ENCODE results near the gene SLC37A1.

The SLC37A1 gene

DNA sequence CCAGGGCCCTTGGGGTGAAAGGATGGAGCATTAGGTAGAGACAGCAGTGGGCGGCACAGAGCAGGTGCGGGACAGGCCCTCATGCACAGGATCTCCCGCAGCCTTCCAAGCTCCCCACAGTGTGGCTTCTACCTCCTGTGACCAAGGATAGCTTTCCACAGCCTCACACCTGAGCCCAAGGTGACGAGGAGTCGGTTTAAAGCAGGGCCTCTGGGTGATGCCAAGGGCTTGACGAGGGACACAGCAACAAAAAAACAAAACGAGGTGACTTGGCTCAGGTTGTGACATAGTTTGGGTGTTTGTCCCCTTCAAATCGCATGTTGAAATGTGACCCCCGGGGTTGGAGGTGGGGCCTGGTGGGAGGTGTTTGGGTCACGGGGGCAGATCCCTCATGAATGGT is 32.9 kb upstream of the SLC37A1 start:
- FAIRE-seq, result no peak

DNA sequence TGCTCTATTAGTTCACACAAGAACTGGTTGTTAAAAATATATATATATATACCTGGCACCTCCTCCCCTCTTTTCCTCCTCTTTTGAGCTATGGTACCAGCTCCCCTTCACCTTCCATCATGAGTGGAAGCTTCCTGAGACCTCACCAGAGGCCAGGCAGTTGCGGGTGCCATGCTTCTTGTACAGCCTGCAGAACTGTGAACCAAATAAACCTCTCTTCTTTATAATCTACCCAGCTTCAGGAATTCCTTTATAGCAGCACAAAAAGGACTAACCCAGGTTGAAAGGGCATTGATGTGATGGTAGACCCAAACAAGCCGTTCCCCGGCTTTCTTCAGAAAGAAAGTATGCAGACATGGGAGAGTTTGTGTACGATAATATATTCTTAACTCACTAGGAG is 32.5 kb upstream of the SLC37A1 start:
- no peak for FAIRE-seq

DNA sequence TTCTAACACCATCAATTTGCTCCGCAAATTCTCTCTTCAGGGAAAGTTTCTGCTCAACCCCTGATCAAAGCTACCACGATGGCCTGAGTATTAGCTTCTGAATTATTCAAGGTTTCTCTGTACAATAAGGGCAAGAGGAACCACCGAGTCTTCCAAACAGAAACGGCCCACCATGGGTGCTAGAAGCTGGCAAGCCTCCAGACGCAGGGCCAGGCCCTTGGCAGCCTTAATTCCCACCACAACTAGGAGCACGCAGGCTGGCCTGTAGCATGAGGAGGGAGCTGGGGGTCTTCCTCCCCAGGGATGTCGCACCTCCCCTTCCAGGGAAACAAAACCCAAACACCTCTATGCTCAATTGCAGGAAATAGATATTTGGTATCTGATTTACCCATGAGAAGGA is 28.7 kb upstream of the SLC37A1 start:
- no peak for FAIRE-seq

DNA sequence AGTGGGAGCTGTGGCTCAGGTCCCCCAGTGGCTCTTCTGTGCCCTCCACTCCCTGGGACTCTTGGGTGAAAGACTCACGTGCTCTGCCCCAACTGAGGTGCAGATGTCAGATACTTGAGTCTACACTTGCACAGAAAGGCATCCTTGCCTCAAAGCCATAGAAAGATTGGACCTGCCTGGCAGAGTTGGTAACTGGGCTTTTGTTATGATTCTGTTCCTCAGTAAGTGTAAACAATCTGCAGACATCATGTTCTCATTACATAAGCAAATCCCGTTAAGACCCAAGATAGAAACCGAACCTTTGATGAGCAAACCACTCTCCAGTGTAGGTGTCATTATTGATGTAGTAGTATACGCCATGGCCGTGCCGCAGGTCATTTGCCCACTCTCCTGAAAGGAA is 27.6 kb upstream of the SLC37A1 start:
- FAIRE-seq, result no peak

DNA sequence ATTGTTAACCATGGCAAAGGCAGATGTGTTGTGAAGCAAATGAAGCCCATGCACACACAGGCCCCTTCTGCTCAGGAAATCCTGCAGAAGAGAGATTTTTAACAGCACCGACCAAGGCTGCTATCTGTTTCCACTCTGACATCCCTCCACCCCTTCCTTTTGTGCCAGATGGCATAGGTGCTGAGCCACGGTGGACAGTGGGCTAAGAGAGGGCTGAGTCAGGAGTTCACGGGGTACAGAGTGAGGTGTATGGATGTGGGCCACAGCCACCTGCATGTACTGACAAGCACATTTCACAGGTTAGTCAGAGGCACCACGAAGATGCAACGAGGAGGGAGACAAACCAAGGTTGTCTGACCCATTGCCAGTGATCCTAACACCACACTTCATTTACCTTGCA is 27.1 kb upstream of the SLC37A1 start:
- no peak for FAIRE-seq

DNA sequence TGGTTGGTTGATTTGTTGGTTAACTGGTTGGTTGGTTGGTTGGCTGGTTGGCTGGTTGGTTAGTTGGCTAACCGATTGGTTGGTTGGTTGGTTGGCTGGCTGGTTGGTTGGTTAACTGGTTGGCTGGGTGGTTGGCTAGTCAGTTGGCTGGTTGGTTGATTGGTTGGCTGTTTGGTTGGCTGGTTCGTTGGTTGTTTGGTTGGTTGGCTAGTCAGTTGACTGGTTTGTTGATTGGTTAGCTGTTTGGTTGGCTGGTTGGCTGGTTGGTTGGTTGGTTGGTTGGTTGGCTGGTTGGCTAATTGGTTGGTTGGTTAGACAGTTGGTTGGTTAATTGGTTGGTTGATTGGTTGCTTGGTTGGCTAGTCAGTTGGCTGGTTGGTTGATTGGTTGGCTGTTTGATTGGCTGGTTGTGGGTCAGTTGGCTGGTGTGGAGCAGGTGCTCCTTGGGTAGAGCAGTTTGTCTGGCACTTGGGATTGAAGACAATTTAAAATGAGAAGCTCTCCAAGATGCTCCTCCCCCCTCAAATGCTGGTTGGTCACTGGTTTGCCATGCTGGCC is 24.6 kb upstream of the SLC37A1 start:
- FAIRE-seq, result no peak

DNA sequence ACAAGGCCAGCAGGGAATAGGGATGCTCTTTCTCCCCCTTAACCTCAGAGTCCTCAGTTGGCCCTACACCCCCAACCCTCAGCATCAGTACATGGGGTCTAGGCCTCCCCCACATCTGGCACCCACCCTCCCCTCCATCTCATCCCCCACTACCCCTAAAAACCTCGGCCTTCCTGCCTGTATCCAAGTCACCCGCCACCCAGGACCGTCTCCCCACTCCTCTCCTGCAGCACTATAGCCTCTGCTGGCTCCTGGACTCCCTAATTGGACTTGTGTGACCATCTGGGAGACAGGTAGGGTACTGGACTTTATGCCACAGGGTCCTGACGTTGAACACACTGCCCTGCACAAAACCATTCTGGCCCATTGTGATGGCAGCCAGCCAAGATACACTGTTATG is 23.7 kb upstream of the SLC37A1 start:
- FAIRE-seq, result no peak

DNA sequence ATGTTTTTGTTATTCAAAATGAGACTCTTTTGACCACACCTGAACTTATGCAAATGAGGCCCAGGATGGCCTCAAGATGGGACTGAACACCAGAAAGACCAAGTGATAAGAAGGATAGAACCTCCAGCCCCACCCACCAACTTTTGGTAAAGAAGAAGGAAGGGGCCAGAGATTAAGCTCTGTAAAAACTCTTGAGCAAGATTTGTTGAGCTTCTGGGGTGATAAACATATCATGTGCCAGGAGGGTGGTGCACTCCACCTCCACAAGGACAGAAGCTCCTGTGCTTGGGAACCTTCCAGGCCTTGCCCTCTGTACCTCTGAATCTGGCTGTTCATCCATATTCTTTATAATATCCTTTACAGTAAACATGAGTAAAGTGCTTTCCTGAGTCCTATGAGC is 22.9 kb upstream of the SLC37A1 start:
- FAIRE-seq, result no peak

DNA sequence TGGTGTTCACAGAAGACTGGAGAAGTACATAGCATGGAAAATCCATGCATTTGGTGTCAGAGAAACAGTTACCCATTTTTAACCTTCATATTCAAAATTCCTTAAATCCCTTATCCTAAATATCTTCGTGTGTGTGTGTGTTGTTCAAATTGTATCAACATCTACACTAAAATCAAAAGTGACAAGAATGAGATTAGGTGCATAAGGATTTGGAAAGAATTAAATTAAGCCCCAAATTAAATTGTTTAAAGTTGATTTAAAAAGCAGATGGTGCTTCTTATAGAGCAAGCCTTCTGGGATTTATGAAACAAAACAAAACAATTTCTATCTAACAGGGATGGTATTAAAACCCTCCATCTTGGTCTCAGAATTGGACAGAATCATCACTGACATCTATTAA is 22.3 kb upstream of the SLC37A1 start:
- FAIRE-seq, result no peak

DNA sequence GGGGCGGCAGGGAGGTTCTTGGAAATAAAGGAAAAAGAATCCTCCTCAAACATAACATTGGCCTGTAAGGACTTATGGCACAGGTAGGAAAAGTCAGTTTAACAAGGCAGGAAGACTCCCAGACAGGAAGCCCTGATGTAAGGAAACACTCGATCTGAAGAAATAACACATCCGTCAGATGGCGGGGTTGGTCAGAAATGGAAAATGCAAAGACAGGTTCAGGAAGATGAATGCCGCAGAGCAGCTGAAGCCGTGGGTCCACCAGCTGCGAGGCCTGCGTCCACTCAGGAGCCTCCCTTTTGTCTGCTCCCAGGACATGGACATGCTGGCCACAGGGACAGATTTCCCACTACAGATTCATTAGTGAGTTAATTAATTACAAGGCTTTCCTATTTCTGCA is 21.5 kb upstream of the SLC37A1 start:
- no peak for FAIRE-seq

DNA sequence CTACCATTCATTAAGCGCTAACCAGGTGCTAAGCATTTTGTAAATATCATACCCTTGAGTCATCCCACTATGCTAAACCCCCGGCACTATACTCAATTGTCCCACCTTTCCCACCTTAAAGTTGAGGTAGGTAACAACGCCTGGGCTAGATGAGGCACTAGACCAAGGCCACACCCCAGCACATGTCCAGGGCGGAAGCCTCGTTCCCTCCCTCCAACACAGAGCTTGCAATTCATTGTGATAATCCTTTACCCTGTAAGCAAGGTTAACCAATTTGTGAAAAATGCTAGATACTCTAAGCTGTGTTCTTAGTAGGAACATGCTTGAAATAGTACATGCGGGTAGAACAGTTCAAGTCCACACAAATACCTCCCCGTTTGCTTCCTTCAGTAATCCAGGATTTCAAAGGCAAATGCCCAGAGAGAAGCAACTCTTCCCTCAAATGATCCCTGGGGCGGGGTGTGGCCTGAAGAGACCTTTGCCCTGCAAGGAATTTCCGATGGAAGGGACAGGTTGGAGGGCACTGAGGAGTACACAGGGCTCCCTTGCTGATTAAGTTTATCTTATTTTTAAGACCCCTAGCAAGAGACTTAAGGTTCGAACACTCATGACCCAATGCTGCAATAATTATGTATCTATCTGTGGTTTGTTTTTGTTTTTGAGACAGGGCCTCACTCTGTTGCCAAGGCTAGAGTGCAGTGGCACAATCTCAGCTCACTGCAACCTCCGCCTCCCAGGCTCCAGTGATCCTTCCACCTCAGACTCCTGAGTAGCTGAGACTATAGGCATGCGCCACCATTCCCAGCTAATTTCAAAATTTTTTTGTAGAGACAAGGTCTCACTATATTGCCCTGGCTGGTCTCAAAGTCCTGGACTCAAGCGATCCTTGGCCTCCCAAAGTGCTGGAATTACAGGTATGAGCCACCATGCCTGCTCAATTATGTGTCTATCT is 20.3 kb upstream of the SLC37A1 start:
- FAIRE-seq, result no peak

DNA sequence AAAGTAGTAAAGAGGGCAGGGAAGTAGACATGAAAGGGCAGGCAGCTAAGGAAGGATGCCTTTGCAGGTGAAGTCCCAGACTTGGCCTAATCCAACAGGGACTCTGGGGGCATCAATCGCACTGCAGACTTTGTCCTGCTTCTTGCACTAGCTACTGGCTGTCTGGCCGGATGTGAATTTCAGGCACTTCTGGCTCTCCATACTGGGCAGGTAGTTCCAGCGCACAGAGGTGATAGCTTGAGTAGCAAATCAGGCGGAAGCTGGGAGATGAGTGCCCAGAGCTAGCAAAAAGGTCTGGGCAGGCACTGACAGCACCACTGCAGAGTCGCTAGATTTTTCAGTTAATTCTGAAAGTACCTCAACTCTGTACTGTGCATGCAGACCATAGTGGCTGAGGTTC is 18.6 kb upstream of the SLC37A1 start:
- no peak for FAIRE-seq

DNA sequence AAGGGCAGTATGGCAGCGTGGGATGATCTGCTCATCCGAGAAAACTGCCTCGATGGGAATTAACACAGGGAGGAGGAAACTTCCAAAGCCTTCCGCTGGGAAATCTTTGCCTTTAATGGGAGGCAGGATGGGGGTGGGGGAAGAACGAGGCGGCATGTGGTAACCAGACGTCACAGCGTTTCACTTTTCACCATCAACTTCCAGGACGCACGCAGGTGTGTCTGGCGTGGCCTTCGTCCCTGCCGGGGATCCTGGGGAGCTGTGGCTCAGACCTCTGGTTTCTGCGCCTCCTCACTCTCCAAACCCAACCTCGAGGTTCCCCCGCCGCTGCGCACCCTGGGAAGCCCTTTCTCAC is 17.9 kb upstream of the SLC37A1 start:
- FAIRE-seq, result no peak

DNA sequence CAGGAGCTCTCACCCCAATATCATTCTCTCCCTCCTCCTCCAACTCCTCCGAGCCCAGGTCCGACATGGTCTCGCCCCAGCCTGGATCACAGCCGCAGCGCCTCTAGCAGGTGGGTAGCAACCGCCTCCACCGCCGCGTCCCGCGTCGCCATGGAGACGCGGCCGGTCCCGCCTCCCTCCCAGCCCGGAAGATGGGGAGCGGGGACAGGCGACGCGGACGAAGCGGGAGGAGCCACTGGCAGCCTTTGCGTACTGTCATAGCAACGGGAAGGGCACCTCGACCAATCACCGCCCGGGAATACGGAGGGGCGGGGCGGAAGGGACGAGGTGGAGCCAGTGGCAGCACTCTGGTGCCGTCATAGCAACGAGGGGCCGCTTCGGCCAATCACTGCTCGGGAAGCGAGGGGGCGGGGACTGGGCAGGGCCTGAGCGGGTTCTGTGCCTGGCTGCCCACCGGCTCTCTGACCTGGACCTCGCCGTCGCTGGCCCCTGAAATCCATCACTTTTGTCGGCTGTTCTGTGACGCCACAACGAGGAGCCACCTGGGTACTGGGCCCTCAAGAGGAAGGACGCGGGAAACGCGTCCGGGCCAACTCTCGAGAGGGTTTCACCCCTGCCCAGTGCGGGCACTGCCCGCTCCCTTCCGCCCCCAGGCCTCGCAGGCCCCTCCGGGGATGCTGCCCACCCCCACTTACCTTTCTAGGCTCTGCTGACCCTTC is 17.4 kb upstream of the SLC37A1 start, which contains the start of gene RSPH1:
Gene RSPH1, minus strand, starts transcription at position 105 of the 719 bp plus-strand sequence. Its CDS starts 38 bp downstream, at position 67.
- peak; percentile 93 for FAIRE-seq

DNA sequence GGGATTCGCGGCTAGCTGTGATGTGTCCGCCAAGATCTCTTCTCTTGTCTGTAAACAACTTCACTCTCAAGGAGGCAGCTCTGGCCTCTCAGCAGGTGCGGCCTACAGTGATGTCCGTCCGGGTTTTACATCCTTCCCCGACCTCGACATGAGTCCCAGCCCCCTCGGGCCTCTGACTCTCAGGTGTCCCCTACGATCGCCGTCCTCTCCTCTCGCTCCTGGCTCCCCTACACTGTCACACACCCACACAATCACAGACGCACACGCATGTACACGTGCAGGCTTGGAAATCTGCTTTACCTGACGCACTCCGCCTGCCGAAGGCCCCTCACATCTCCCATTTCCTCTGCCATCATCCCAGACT is 16.8 kb upstream of the SLC37A1 start:
- no peak for FAIRE-seq

DNA sequence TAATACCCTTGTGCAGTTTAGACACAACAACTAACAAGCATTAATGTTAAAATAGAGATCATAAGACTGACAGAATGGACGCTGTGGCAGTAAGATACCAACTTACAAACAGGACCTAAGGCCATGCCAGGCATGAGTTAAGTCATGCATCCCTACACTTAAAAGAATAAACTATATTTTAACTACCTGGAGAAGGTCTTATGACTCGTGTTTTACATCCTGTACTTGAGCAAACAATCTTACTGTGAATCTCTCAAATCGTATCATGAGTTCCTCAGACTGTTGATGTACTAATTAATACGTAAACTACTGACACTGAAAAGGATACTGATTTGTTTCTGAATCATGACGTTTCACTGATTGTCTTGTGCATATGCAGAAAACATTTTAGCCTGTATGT is 15.6 kb upstream of the SLC37A1 start:
- FAIRE-seq, result no peak

DNA sequence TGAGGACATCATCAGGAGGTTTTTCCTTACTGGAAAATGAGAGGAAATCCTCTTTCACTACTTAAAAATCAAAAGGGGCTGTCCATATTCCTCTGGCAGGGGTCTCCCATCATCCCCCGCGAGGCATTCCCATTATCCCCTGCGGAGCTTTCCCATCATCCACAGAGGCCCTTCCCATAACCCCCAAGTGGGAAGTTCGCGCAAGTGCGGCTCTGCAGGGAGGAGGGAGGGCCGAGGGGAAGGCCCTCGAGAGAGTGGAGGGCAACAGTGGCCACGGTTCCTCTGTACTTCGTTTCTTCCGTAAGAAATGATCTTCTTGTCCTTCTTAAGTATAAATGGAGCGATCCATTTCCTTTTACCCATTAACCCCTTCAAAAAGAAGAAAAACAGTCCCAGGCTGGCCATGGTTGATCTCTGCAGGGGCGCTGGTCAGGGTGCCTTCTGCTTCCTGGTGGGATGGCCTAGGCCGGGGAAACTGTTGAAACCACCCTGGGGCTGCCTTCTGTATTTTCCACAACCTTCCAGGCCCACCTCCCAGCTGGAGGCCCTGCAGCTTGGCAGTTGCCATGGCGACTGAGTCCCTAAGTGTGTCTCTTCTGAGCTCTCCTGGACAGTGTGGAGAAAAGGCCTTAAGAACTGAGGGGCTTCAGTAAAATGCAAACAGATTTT is 14.1 kb upstream of the SLC37A1 start:
- no peak for FAIRE-seq

DNA sequence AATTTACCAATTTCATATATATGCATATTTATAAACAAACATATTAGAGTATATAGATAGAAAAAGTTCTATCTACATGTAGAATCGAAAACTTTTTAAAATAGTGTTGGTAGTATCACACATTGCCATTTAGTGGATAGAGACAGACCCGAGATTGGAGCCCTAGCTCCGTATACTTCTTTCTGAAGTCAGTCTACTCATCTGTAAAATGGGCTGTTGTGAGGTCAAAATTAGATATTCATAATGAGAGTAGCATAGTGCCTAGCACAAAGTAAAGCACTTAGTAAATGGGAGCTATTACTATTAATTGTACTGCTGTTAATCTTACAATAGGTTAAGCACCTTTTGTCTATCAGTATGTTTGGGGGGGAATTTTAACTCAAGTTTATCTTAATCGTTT is 13.4 kb upstream of the SLC37A1 start:
- FAIRE-seq, result no peak

DNA sequence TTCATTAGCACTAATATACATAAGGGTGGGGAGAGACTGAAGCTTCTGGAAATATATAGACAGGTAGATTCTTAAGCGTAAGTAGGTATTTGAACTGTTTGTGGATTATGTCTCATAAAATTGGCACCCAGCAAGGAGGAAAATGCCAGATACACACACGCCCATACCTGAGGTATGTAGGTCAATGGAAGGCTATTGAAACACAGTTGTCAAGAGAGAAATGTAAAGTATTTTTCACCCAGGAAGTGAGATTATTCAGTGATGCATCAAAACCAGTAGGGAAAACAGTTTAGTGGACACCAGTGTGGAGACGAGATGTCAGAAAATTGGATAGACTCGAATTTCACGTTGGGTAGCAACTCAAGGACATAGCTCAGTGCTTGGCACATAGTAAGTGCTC is 12.9 kb upstream of the SLC37A1 start:
- FAIRE-seq, result no peak

DNA sequence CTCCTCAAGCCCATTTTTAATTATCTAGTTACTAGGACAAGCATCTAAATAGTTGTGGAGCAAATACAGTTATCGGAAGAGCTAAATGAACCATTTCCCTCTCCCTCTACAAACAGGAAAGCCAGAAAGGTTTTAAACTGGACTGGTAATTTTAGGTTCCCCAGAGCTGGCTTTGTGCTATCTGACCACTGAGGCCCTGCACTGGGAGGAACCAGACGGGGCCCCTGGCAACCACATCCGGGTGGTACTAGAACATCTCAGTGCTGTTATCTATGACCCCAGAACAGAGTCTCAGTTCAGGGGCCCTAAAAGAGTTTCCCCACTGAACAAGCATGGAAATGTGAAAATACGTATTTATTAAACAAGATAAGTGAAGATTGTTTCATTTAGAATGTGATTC is 9.9 kb upstream of the SLC37A1 start:
- FAIRE-seq, result no peak

DNA sequence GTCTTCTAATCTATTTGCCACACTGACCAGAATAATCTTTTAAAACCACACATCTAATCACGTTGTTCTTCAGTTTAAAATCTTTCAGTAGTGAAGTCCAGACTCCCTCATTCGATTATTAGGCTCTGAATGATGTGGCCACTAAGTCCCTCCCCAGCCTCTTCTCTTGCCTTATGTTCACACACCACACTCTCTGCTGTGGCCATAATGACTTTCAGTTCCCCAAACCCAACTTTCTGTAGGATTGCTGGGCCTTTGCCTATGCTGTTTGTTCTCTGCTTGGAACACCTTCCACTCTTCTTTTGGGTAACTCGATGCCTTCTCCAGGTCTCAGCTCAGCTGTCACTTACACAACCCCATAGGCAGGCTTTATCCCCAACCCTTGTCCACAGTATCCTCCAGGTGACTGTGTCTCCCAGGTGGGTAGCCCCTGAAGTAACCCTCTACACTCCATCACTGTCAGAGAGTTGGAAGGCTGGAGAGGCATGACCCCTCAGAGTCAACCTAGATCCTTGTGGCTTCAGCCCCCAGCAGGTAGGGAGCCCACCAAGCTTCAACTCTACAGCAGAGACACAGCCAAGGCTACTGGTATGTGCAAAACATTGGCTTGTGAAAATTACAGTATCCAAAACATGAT is 8.4 kb upstream of the SLC37A1 start:
- FAIRE-seq, result no peak

DNA sequence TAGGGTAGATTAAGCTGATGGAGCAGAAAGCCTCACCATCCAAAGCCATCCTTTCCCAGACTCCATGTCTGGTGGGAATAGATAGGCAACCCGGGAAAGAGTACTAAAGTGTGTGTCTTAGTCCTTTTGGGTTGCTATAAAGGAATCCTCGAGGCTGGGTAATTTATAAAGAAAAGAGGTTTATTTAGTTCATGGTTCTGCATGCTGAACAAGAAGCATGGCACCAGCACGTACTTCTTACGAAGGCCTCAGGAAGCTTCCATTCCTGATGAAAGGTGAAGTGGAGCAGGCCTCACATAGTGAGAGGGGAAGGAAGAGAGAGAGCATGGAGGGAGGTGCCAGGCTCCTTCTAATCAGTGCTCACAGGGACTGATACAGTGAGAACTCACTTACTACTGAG is 6.2 kb upstream of the SLC37A1 start:
- FAIRE-seq, result no peak

DNA sequence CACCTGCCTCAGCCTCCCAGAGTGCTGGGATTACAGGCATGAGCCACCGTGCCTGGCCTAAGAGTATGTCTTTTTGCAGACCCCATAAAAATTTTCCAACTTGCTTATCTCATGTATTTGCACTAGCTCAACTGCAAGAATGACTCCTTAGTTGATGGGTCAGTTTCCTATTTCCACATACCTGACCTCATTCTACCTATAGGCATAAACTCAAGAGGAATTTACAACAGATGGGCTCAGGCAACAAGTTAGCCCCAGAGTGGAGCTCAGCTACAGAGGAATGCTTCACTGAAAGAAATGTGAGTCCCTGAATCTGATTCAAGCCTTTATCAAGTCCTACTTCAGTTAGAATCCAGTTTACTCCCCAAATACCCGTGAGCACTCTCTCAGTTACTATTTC is 5.3 kb upstream of the SLC37A1 start:
- no peak for FAIRE-seq
